AG04449 (cell line): ENCODE data around the gene LRRC72.
"Not testable (repeated sequence)": the region's sequence is repeated elsewhere in the genome, so short reads cannot be mapped to it uniquely, and the experiment has no call there.

Experiments used
- CTCF ChIA-PET: fragments of 350-600 bp; formaldehyde crosslinking; extraction: SDS; loops from one replicate; lab custom pipeline; 2021; ENCODE audit warnings: antibody characterized with exemption; lab: Yijun Ruan, JAX
- POLR2A ChIA-PET: fragments of 400-600, 350-600 bp; formaldehyde crosslinking; extraction: SDS; loops from one replicate; lab custom pipeline; 2020; ENCODE audit warnings: antibody characterized with exemption, inconsistent platforms; lab: Yijun Ruan, JAX
- DNase-seq: peaks from one replicate; pipeline ENCODE4 v3.0.0-alpha.2; 2010; ENCODE audit warnings: low read depth, low spot score
- H3K4me3 ChIP-seq: 2 replicates; pipeline ENCODE4 v1.5.1; 2011; ENCODE audit warnings: low read depth, mild to moderate bottlenecking, control low read depth, low read length
- TF ChIP-seq, protein P1 (sequence below): IDR thresholded peaks from one replicate; pipeline ENCODE4 v1.5.1; 2011; ENCODE audit warnings: mild to moderate bottlenecking, moderate library complexity, low read length, control low read depth, inconsistent platforms; ENCODE audit not compliant: insufficient read depth; ENCODE audit errors: missing control alignments

The LRRC72 gene

GRCh38 chr7:16524332-16524731, 2.3 kb upstream of the LRRC72 start:
- TF ChIP-seq, protein P1, sequence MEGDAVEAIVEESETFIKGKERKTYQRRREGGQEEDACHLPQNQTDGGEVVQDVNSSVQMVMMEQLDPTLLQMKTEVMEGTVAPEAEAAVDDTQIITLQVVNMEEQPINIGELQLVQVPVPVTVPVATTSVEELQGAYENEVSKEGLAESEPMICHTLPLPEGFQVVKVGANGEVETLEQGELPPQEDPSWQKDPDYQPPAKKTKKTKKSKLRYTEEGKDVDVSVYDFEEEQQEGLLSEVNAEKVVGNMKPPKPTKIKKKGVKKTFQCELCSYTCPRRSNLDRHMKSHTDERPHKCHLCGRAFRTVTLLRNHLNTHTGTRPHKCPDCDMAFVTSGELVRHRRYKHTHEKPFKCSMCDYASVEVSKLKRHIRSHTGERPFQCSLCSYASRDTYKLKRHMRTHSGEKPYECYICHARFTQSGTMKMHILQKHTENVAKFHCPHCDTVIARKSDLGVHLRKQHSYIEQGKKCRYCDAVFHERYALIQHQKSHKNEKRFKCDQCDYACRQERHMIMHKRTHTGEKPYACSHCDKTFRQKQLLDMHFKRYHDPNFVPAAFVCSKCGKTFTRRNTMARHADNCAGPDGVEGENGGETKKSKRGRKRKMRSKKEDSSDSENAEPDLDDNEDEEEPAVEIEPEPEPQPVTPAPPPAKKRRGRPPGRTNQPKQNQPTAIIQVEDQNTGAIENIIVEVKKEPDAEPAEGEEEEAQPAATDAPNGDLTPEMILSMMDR: no peak
- CTCF ChIA-PET: interaction anchor here (1.6 kb wide), 1 partner anchor 40 kb away, joined by 3 read pairs; no protein-coding TSS in a partner anchor
- POLR2A ChIA-PET: no interaction called here
- DNase-seq: no peak
- no peak overlapping the region for H3K4me3 ChIP-seq

DNA sequence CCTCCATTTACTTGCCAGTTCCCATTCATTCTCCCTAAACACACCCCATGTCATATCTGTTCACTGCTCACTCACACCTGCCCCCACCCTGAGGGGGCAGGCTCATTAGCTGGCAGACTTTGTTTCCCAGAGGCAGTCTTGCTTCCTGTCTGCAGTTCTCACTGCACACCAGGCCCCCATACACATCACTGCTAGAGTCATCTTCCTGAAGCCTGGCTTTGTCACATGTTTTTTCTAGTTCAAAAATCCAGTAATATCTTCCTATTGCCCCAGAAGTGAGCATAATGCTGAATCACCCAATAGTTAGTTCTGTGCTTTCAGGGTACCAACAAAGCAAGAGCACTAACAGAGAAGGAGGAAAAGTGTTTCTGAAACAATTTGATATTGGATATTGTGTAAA, 1.9 kb downstream of the LRRC72 start:
- ChIA-PET CTCF (interaction anchor here (1.1 kb wide), 1 partner anchor 37 kb away, joined by 3 read pairs; no protein-coding TSS in a partner anchor), POLR2A (no interaction called here)
- TF ChIP-seq, protein P1: no peak
- DNase-seq: no peak
- no peak overlapping the region for H3K4me3 ChIP-seq

- TF ChIP-seq, protein P1: no peak
- POLR2A ChIA-PET: no interaction called here
- H3K4me3 ChIP-seq: no peak overlapping the region
- DNase-seq: no peak
- CTCF ChIA-PET: no interaction called here
Observed at GRCh38 chr7:16529697-16530096, 3.1 kb downstream of the LRRC72 start.

- DNase-seq: no peak
- ChIA-PET CTCF (no interaction called here), POLR2A (no interaction called here)
- TF ChIP-seq, protein P1: no peak
- no peak overlapping the region for H3K4me3 ChIP-seq
Observed at GRCh38 chr7:16531707-16532106, 5.1 kb downstream of the LRRC72 start.

- no peak for DNase-seq
- ChIA-PET CTCF (no interaction called here), POLR2A (no interaction called here)
- no peak overlapping the region for H3K4me3 ChIP-seq
- TF ChIP-seq, protein P1: no peak
Observed at GRCh38 chr7:16532272-16532671, 5.6 kb downstream of the LRRC72 start.

DNA sequence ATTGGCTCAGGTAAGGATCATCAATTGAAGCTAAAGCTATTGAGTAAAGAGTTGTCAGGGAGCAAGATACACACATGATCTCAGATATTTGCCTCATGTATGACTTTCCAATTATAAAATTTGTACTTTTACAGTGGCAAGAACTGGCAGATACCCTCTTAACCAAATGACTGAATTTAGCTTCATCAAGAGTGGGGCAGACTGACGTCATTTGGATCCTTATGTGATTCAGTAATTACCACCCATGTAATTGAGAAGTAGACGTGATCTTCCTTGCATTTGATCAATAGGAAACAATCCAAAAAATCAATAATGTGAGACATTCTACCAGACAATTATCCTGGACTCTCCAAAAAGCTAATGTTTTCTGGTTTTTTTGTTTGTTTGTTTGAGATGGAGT, 8.9 kb downstream of the LRRC72 start:
- ChIA-PET POLR2A (no interaction called here), CTCF (interaction anchor here (1.2 to 1.4 kb wide), 2 partner anchors 16 to 457 kb away, joined by 3 to 4 read pairs; no protein-coding TSS in a partner anchor)
- no peak for DNase-seq

DNA sequence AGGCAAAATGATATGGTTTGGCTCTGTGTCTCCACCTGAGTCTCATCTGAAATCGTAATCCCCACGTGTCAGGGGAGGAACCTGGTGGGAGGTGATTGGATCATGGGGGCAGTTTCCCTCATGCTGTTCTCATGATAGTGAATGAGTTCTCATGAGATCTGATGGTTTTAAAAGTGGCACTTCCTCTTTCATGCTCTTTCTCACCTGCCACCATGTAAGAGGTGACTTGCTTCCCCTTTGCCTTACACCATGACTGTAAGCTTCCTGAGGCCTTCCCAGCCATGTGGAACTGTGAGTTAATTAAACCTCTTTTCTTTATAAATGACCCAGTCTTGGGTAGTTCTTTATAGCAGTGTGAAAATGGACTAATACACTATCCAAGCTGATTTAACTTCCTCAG, 13.9 kb downstream of the LRRC72 start:
- POLR2A ChIA-PET, H3K4me3 ChIP-seq, DNase-seq: not testable (repeated sequence)
- CTCF ChIA-PET: interaction anchor here (1.2 kb wide), 1 partner anchor 24 kb away, joined by 3 read pairs; no protein-coding TSS in a partner anchor

More for the DNA sequence above, 8.9 kb downstream of the LRRC72 start:
- TF ChIP-seq, protein P1: no peak
- no peak overlapping the region for H3K4me3 ChIP-seq
